GM12872 (cell line): Measurements from ENCODE around the gene NFATC1.

Experiments used
- TF ChIP-seq, protein P1 (sequence below): IDR thresholded peaks from 3 replicates; pipeline ENCODE4 v1.5.1; 2011; ENCODE audit warnings: low read depth, mild to moderate bottlenecking, low read length, moderate library complexity; ENCODE audit not compliant: insufficient read depth

The NFATC1 gene

DNA sequence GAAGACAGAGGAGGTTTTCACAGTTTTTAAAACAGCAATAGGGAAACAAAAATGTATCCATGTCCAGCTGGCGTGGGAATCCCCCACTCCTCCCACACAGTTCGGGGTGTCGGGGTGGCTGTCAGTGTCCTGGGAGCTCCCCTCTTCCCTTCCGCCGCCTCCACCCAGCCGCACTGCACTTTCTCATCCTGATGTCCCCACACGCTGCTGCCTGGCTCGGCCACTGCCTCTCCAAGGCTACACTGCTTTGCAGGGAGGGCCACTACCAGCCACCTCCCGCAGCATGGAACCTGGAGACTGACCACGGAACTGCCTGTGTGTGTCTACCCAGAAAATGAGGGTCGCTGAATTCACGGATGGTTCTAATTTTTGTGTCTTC is 145.2 kb downstream of the NFATC1 start:
- TF ChIP-seq, protein P1, sequence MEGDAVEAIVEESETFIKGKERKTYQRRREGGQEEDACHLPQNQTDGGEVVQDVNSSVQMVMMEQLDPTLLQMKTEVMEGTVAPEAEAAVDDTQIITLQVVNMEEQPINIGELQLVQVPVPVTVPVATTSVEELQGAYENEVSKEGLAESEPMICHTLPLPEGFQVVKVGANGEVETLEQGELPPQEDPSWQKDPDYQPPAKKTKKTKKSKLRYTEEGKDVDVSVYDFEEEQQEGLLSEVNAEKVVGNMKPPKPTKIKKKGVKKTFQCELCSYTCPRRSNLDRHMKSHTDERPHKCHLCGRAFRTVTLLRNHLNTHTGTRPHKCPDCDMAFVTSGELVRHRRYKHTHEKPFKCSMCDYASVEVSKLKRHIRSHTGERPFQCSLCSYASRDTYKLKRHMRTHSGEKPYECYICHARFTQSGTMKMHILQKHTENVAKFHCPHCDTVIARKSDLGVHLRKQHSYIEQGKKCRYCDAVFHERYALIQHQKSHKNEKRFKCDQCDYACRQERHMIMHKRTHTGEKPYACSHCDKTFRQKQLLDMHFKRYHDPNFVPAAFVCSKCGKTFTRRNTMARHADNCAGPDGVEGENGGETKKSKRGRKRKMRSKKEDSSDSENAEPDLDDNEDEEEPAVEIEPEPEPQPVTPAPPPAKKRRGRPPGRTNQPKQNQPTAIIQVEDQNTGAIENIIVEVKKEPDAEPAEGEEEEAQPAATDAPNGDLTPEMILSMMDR: no peak

DNA sequence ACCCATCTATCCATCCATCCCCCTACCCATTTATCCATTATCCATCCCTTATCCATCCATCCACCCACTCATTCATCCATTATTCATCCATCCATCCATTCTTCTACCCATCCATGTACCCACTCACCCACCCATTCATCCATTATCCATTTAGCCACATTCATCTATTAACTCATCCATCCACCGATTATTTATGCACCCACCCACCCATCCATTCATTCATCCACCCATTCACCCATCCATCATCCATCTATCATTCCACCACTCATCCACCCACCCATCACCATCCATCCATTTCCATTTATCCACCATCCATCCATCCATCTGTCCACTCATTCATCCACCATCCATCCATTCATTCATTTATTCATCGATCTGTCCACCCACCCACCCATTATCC is 146.5 kb downstream of the NFATC1 start:
- TF ChIP-seq, protein P1: no peak

DNA sequence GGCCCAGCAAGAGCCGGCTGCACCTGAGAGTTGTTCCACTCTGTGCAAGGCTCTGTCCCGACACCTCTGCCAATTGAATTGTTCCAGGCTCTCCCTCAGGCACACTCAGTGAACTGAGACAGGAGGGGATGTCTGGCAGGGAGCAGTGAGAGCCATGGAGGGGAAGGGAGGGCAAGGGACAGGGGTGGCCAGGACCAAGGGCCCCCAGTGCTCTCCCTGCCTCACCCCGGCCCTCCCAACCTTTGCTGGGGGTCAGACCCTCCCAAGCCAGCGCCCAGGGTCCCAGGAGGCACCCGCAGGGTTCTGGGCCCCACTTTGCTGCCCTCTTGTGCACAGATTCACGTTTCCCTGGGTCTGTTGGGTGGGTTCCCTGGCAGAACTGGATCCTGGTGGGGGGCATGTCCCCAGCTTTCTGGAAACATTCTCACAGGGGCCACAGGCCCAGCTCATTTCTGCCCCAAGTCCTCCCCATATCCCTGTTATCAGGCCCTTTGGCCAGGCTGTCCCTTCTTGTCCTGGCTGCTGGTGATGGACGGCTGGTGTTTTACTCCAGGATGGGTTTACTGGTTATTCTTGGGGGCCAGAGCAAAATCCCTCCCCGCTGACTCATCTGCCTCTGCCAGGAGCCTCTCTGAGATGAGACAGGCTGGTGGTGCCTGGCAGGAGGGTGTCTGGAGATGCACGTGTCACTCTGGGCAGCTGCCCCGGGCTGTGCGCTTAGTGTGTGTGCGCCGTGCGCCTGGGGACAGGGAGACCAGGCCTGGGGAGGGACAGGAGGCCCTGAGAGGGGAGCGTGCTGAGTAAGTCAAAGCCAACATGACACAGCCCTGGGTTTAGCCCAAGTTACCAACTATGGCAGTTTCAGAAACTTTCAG is 147.4 kb downstream of the NFATC1 start:
- TF ChIP-seq, protein P1: no peak

DNA sequence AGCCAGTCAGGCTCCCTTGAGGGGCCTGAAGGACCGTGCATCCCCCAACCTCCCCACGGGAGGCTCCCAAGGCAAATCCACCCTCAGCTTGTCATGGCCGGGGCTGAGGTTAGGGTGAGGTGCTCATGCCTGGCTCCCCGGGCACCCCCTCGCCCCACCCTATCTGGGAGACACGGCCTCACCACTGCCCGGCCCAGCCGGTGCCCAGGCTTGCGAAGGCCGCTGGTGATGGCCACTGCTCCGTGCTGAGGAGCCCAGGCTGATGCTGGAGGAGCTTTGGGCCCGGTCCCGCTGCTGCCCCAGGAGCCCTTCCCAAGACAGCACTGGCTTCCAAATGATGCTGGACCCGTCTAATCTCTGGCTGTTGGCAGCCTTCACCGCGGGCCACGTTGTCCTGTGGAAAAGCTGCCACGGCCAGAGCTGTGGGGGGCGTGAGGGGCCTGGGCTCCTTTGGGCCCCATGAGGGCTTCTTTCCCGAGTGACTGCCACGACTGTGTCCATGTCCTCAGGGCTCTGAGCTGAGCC is 148.2 kb downstream of the NFATC1 start:
- TF ChIP-seq, protein P1: no peak

DNA sequence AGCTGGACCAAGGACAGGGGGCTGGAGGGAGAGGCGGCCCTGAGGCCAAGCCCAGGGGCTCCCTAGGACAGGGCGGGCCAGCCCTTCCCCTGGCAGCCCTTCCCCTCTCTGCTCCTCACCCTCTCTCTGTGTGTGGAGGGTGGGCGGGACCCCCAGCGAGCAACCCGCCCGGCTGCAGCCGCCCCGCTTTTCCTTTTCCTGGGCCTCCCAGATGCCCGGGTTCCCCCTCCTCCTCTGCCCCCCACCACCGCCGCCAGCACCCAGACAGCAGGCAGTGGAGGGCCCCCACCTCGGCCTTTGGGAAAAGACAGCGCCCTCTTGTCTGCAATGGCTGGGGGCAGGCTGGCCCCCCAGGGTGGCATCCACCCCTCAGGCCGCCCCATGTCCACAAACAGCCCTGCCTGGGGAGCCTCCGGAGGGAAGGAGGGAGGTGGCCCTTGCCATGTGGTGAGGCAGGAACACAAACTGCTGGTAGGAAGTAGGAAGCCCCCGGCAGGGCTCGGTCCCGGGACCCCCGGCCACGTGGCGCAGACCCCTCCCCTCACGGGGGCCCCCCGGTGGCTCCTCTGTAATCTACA is 148.7 kb downstream of the NFATC1 start:
- TF ChIP-seq, protein P1: no peak

DNA sequence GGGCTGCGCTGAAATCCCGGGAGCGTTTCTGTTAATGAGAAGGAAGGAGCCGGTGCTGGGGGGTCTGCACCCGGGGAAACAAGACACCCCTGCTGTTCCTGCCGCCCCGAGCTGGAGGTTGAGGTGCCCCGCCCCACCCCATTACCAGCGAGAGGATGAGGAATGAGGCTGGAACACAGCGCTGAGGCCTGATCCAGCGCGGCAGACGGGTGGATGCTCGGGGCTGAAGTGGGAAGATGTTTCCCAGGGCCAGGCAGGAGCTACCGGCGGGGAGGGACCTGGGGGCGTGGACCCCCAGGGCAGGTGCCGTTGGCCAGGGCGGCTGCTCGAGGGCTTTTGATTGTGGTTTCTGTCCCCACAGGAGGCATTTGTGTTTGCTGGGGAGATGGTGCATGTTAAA is 149.5 kb downstream of the NFATC1 start:
- TF ChIP-seq, protein P1: no peak

DNA sequence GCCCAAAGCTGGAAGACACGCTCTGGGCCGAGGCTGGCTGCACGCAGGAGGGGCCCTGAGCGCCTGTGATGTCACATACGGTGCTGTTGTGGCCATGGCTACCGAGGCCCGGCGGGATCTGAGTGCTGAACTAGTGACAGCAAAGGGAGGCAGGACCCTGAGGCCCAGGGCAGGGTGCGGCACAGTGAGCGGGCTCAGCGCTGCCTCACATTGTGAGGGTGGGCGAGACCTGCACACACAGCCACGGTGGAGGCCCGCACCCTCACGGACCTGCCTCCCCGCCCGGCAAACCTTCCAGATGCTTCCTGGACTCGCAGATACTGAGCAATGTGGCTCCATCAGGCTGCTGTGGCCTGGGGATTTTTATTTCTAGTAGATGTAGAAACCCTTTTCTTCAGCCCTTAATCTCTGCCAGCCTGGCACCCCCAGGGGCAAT is 150.0 kb downstream of the NFATC1 start:
- TF ChIP-seq, protein P1: no peak
